NCI-H748 (cell line): ENCODE measurements around the gene PHF13.
A peak's percentile ranks its signal among the peaks of the same experiment; 100 is the strongest.

Source experiments
- DNase-seq: peaks from one replicate; lab custom pipeline; 2025; ENCODE audit not compliant: unreplicated experiment; lab: John Stamatoyannopoulos, UW

The PHF13 gene

DNA sequence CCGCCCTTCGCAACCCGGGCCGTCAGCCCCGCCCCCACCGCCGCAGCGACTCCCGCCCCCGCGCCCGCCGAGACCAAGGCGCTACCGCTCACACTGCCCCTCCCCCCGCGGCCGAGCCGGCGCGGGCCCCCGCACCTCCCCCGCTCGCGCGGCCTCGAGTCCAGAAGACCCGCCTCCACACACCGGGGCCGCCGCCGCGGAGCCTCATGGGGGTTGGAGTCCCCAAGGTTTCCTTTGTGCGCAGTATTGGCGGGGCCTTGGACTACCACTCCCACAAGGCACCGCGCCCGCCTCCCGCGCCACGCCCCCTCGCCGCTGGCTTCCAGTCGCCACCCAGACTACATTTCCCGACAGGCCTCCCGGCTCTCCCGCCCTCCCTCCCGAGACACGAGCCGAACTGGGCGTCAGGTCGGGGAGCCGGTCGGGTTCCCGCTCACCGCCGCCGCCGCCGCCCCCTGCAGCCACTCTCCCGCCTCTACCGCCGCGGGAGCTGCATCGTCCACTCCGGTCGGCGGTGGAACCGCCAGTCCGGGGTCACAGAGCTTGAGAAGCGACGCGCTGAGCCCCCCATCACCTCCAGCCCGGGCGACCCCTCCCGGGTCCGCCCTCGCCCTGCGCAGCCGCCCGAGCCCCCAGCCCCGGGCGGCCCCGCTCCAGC is at the start of gene PHF13:
Gene PHF13, plus strand, starts transcription at position 371 of the 658 bp plus-strand sequence. CDS start 336 bp downstream, outside the sequence.
- DNase-seq, result peak; percentile 97

DNA sequence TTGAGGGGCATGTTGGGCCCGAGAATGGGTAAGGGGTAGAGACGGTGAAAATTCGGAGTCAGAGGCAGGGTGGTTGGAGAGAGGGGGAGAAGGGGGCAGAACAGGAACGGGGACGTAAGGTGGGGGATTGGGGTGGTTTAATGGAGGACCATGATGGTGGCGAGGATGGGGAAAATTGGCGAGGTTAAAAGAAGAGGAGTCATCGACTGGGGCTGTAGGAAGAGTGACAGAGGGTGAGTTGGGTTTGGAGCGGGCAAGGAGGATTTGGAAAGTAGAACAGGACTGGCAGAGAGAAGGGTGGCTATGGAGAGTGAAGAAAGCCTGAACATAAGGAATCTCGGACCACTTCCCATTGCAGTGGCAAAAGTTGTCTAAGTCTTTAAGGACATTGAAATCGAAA is 44.5 kb upstream of the PHF13 start:
- no peak for DNase-seq

DNA sequence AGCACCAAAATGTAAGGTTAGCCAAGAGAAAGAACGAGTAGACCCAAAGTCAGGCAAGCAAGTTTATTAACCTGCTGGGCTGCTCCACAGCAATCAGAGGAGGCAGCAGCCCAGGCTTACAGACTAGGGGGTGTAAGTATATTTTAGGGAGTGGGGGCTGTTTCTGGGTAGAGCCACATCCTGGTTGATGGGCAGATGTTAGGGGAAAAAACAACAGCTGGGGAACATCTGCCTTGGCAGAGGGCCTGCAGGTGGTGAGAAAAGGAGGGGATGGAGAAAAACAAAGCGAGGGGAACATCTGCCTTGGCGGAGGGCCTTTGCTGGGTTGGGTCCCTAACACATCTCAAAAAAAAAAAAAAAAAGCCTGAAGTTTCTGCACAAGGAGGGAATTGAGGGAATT is 43.4 kb upstream of the PHF13 start:
- no peak for DNase-seq

DNA sequence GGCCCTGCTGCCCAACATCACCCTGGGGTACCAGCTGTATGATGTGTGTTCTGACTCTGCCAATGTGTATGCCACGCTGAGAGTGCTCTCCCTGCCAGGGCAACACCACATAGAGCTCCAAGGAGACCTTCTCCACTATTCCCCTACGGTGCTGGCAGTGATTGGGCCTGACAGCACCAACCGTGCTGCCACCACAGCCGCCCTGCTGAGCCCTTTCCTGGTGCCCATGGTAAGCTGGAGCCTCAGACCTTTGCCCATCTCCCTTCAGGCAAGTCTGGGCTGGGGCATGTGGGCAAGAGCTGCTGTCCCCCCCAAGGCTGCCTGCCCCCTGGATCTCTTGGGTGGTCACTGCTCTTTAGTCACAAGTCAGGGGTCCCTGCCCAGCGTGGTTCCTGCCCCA is 42.5 kb upstream of the PHF13 start:
- no peak for DNase-seq

- DNase-seq, result no peak
Measured at GRCh38 chr1:6572653-6573383, 40.7 kb upstream of the PHF13 start.

- no peak for DNase-seq
Measured at GRCh38 chr1:6574025-6574620, 39.4 kb upstream of the PHF13 start.

GRCh38 chr1:6574818-6575217 is 38.7 kb upstream of the PHF13 start:
- no peak for DNase-seq

DNA sequence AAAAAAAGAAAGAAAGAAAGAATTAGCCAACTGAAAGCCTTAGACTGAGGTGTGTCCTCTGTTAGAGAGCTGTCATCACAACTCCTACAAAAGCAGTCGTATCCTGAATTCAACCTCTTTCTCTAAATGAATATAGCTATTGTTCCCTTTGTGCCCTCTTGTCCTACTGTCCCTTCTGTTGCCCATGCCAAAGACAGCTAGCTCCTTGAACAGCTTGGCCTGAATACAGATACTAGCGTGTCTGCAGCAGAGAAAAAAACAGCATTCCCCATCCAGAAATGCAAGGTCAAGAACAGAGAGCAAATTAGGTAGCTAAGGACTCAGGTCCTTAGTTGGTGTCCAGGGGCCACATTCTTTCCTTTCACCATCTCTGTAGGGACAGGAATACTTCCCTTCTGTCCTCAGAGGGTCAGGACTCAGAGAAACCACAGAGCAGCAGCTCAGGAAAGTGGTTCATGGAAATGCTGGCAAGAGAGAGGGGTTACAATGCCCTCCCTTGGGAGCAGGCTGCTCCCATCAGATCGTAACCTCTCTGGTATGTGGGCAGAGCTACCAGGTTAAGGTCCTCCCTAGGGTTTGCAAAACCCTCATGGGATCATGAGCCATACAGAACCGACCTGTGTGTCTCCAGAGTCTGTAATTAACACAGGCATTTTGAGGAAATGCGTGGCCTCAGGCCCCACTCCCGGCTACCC is 35.6 kb upstream of the PHF13 start:
- DNase-seq, result no peak

- DNase-seq, result no peak
Measured at GRCh38 chr1:6578624-6579373, 34.7 kb upstream of the PHF13 start.

DNA sequence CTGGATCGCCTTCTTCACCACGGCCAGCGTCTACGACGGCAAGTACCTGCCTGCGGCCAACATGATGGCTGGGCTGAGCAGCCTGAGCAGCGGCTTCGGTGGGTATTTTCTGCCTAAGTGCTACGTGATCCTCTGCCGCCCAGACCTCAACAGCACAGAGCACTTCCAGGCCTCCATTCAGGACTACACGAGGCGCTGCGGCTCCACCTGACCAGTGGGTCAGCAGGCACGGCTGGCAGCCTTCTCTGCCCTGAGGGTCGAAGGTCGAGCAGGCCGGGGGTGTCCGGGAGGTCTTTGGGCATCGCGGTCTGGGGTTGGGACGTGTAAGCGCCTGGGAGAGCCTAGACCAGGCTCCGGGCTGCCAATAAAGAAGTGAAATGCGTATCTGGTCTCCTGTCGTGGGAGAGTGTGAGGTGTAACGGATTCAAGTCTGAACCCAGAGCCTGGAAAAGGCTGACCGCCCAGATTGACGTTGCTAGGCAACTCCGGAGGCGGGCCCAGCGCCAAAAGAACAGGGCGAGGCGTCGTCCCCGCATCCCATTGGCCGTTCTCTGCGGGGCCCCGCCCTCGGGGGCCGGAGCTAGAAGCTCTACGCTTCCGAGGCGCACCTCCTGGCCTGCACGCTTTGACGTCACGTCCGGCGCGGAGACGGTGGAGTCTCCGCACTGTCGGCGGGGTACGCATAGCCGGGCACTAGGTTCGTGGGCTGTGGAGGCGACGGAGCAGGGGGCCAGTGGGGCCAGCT is 34.0 kb upstream of the PHF13 start, which contains the start of gene ZBTB48:
Gene ZBTB48, plus strand, starts transcription at position 621 of the 745 bp plus-strand sequence. CDS start 616 bp downstream, outside the sequence.
- DNase-seq, result peak; percentile 96

DNA sequence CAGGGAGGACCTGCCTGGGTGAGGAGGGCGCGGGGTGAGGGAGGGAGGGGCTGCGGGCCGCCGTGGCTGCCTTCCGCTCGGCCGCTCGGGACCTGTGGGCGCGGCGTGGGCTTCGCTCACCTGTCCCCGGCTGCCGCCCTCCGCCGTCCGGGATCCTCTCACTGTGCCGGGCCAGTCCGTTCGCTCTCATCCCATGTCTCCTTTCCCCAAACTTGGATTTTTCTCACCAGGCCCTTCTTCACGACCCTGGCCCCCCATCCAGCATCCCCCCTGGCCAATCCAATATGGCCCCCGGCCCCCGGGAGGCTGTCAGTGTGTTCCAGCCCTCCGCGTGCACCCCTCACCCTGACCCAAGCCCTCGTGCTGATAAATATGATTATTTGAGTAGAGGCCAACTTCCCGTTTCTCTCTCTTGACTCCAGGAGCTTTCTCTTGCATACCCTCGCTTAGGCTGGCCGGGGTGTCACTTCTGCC is 33.4 kb upstream of the PHF13 start:
- DNase-seq, result no peak

- no peak for DNase-seq
Measured at GRCh38 chr1:6580593-6581409, 32.7 kb upstream of the PHF13 start.

DNA sequence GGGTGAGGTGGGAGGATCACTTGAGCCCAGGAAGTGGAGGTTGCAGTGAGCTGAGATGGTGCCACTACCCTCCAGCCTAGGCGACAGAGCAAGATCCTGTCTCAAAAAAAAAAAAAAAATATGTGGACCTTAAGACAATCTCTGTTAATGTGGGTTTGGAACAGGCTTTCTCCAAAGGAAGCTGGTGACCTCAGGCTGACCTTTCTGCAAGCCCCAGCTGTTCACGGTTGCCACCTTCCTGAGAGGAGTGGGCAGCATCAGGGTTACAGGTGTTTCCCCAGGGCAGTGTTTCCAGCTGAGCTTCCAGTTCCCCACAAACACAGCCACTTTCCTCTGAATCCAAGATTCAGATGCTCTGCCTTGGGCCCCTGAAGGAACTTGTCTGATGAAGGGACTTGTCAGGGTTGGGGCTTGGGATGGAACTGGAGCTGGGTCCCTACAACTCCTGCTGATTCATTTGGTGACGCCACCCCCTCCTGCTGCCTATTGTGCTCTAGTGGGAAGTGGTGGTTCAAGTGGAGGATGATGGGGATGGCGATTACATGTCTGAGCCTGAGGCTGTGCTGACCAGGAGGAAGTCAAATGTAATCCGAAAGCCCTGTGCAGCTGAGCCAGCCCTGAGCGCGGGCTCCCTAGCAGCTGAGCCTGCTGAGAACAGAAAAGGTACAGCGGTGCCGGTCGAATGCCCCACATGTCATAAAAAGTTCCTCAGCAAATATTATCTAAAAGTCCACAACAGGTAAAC is 31.8 kb upstream of the PHF13 start:
- DNase-seq, result no peak

GRCh38 chr1:6582370-6582769 is 31.2 kb upstream of the PHF13 start:
- no peak for DNase-seq

- DNase-seq, result no peak
Measured at GRCh38 chr1:6584126-6585080, 29.1 kb upstream of the PHF13 start.

DNA sequence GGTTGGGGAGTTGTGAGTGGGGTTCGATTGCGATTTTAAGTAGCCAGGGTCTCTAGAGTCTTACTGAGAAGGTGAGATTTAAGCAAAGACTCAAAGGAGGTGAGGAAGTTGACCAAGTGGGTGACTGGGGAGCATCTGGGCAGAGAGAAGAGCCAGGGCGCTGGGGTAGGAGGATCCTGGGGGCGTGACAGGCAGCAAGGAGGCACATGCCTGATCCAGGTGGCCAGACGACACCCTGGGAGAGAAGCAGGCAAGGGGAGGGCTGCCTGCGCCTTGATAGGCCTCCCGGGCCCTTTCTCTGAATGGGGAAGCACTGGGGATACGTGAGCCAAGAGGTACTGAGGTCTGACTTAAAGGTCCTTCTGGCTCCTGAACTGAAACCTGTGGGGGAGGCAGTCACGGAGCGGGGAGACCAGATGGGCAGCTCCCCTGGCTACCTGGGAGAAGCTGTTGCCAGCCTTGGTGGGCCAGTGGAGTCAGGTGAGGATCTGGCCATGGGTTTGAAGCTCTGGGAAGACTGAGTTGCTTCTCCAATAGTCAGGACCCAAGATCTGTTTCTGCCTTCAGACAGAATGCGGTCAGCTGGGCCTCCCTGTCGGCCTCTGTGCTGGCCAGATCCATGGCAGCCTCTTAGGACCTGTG is 28.3 kb upstream of the PHF13 start:
- DNase-seq, result no peak

DNA sequence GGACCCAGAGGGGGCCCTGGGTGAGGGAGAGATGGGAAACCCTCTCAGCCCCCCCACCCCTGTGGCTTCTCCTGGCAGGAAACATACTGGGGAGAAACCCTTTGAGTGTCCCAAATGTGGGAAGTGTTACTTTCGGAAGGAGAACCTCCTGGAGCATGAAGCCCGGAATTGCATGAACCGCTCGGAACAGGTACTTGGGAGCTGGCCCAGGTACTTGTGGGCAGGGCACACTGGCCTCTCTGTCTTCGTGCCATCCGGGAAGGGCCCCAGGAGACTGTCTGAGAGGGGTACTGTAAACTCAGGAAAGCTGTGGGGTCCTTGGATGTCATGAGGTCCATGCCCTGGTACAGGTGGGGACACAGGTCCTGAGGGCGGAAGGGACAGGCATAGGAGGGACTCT is 27.7 kb upstream of the PHF13 start:
- DNase-seq, result no peak
